ENCODE results near the gene PRAMEF7. TPM values are rescaled to one million over a fixed set of nuclear protein-coding genes. Genes with fewer than 3 reads are reported as not detected.

The PRAMEF7 gene
- total RNA-seq (2022; extraction: Qiagen RNA extraction) = not detected in 5 replicates

GRCh38 chr1:12916310-12916709 lies at the start of gene PRAMEF7:
TSS of gene PRAMEF7 (plus strand) at chr1:12916610. CDS start at chr1:12917693, 1,083 bp downstream.

DNA sequence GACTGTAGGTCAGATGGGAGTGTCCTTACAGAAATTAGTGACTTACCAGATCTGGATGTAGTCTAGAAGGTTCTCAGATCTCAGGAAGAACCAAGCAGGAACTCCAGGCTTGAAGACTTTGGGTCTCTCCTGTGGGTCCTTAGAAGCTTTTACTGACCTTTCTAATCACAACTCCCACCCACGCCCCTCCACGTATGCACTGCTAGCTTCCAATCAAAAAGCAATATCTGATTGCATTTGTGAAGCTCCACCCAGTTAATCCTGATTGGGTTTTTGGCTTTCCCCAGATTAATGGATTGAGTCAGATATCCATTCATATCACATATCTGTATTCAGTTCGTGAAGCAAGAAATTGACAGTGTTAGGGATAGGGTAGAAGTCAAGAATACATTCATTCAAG lies 30.3 kb upstream of the PRAMEF7 start, which contains the start of gene PRAMEF4:
Gene PRAMEF4 (minus strand): TSS at position 101 of the 400 bp plus-strand sequence. CDS start 2,807 bp downstream, outside the sequence.

DNA sequence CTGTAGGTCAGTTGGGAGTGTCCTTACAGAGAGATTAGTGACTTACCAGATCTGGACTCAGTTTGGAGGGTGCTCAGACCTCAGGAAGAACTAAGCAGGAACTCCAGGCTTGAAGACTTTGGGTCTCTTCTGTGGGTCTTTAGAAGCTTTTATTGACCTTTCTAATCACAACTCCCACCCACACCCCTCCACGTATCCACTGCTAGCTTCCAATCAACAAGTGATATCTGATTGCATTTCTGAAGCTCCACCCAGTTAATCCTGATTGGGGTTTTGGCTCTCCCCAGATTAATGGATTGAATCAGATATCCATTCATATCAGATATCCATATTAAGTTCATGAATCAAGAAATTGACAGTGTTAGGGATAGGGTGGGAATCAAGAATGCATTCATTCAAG lies 18.2 kb upstream of the PRAMEF7 start, which contains the start of gene PRAMEF10:
Gene PRAMEF10 (minus strand): TSS at position 101 of the 400 bp plus-strand sequence. CDS start 2,423 bp downstream, outside the sequence.

DNA sequence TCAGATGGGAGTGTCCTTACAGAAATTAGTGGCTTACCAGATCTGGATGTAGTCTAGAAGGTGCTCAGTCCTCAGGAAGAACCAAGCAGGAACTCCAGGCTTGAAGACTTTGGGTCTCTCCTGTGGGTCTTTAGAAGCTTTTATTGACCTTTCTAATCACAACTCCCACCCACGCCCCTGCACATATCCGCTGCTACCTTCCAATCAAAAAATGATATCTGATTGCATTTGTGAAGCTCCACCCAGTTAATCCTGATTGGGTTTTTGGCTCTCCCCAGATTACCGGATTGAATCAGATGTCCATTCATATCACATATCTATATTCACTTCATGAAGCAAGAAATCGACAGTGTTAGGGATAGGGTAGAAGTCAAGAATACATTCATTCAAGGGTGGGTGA lies 31.1 kb downstream of the PRAMEF7 start, which contains the start of gene PRAMEF6:
Gene PRAMEF6 (minus strand): TSS at position 101 of the 400 bp plus-strand sequence. CDS start 5,062 bp downstream, outside the sequence.

Other genes starting within 250 kb of the PRAMEF7 start
- not detected in 5 replicates for gene AADACL3, start 200.5 kb upstream of the PRAMEF7 start, total RNA-seq (2022; extraction: Qiagen RNA extraction)
- not detected in 5 replicates for gene CFAP107, start 170.4 kb upstream of the PRAMEF7 start, total RNA-seq (2022; extraction: Qiagen RNA extraction)
- gene PRAMEF12, start 142.9 kb upstream of the PRAMEF7 start, total RNA-seq (2022; extraction: Qiagen RNA extraction) = 0.07 TPM in 1 of 5 replicates, not detected in the others
- not detected in 5 replicates for gene PRAMEF1, start 125.2 kb upstream of the PRAMEF7 start, total RNA-seq (2022; extraction: Qiagen RNA extraction)
- gene PRAMEF11, start 85.2 kb upstream of the PRAMEF7 start, total RNA-seq (2022; extraction: Qiagen RNA extraction) = not detected in 5 replicates
- not detected in 5 replicates for gene HNRNPCL1, start 67.9 kb upstream of the PRAMEF7 start, total RNA-seq (2022; extraction: Qiagen RNA extraction)
- gene PRAMEF2, start 59.5 kb upstream of the PRAMEF7 start, total RNA-seq (2022; extraction: Qiagen RNA extraction) = not detected in 5 replicates
- gene PRAMEF4, start 30.4 kb upstream of the PRAMEF7 start, total RNA-seq (2022; extraction: Qiagen RNA extraction) = not detected in 5 replicates
- not detected in 5 replicates for gene PRAMEF10, start 18.3 kb upstream of the PRAMEF7 start, total RNA-seq (2022; extraction: Qiagen RNA extraction)
- not detected in 5 replicates for gene PRAMEF6, start 31.0 kb downstream of the PRAMEF7 start, total RNA-seq (2022; extraction: Qiagen RNA extraction)
- not detected in 5 replicates for gene PRAMEF27, start 140.0 kb downstream of the PRAMEF7 start, total RNA-seq (2022; extraction: Qiagen RNA extraction)
- gene HNRNPCL3, start 144.2 kb downstream of the PRAMEF7 start, total RNA-seq (2022; extraction: Qiagen RNA extraction) = not detected in 5 replicates
- gene PRAMEF25, start 154.2 kb downstream of the PRAMEF7 start, total RNA-seq (2022; extraction: Qiagen RNA extraction) = not detected in 5 replicates
- gene HNRNPCL2, start 200.2 kb downstream of the PRAMEF7 start, total RNA-seq (2022; extraction: Qiagen RNA extraction) = not detected in 5 replicates
- not detected in 5 replicates for gene PRAMEF26, start 239.4 kb downstream of the PRAMEF7 start, total RNA-seq (2022; extraction: Qiagen RNA extraction)
- gene HNRNPCL4, start 249.0 kb downstream of the PRAMEF7 start, total RNA-seq (2022; extraction: Qiagen RNA extraction) = not detected in 5 replicates